Renal pelvis (tissue), 4 donors: ENCODE data around the gene INO80C. TPM values are rescaled to one million over a fixed set of nuclear protein-coding genes. Genes with fewer than 3 reads are reported as not detected.

Experiments used
- DNase-seq: peaks from one replicate; pipeline ENCODE4 v3.0.0-alpha.2; 2013
- polyA plus RNA-seq, 3 donors: library from polyadenylated mRNA; unstranded; fragments of 120-200 nt; gene quantifications; one replicate each; pipeline ENCODE4 v1.2.1, GENCODE V29; 2013; ENCODE audit not compliant: insufficient read length in 3 of 3

INO80C gene
- polyA plus RNA-seq, 3 donors, result 23.1 to 36.9 (median 28.9) TPM

GRCh38 chr18:35515460-35516130 lies 17.8 kb upstream of the INO80C start:
- DNase-seq, result no peak

- DNase-seq, result no peak
Observed at GRCh38 chr18:35514752-35515459, 17.1 kb upstream of the INO80C start.

- no peak for DNase-seq
Observed at GRCh38 chr18:35514283-35514682, 16.5 kb upstream of the INO80C start.

DNA sequence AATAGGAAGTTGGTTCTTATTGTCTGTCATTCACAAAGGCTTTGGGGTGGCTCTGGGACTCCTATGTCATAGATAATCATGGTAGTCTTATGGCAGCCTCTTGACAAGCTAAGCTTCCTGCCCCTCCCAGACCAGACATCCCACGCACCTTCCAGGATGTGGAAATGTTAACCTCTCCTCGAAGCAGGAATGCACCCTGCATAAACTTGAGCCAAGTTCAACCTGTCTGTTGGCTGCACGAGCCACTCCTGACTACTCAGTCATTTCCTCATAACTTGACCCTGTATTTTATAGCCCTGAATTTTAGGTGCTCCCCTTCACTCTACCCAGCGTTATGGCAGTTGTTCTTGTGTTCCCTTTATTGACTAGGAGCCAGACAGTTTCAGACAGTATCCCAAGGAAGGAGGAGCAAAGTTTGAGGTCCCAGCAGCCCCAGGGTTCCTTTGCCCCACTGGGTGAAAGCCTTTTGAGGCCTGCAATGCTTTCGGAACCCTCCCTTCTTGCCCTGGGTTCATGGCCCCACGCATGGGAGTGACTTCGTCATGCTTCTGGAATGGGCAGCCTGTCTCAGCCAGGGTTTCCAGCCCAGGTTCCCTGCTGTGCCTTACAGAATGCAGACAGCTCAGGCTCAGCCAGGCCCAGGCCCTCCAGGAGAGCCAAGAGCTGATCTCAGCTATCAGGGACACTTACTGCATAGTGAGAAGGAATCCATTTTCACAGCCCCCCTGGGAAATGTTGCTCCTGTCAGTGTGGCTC lies 15.6 kb upstream of the INO80C start:
- DNase-seq, result no peak

DNA sequence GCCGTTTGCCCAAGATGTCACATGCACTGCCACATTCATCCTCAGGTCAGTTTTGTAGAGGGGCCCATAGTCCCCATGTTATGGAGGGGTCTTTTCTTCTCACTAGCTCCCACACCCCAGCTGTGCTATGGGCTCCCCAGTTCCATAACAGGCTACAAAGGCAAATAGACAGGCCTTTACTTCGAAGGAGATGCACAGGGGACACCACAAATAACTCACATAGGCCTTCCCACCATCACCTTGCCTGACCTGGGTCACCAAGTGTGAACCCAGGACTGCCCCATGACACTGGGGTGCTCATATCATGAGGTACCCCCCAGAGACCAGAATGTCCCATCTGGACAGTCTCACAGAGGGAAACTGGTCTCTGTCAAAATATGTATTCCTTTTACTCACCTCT lies 15.0 kb upstream of the INO80C start:
- no peak for DNase-seq

DNA sequence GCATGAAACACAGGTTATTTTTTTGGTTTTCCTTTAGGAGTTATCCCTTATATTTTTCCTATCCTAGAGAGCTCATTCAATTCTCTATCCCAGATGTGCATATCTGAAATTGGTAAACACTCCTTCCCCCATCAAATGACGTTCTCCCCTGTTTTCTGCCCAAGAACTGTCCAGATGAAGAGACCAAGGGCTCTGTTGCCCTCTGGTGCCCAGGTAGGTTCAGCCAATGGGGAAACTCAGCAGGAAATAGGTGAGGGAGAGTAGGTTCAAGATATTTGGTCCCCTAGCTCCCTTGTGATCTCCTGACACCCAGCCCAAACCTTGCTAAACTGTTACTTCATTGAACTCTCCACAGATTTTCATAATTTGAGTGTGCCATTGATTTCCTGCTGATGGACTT lies 14.1 kb upstream of the INO80C start:
- no peak for DNase-seq

- DNase-seq, result no peak
Observed at GRCh38 chr18:35511428-35511827, 13.7 kb upstream of the INO80C start.

- DNase-seq, result peak; percentile 33
Observed at GRCh38 chr18:35510076-35510651, 12.4 kb upstream of the INO80C start.

GRCh38 chr18:35508746-35509338 lies 11.1 kb upstream of the INO80C start:
- no peak for DNase-seq

- DNase-seq, result no peak
Observed at GRCh38 chr18:35508030-35508429, 10.3 kb upstream of the INO80C start.

- DNase-seq, result no peak
Observed at GRCh38 chr18:35507623-35508022, 9.9 kb upstream of the INO80C start.

GRCh38 chr18:35507192-35507591 lies 9.4 kb upstream of the INO80C start:
- DNase-seq, result no peak

DNA sequence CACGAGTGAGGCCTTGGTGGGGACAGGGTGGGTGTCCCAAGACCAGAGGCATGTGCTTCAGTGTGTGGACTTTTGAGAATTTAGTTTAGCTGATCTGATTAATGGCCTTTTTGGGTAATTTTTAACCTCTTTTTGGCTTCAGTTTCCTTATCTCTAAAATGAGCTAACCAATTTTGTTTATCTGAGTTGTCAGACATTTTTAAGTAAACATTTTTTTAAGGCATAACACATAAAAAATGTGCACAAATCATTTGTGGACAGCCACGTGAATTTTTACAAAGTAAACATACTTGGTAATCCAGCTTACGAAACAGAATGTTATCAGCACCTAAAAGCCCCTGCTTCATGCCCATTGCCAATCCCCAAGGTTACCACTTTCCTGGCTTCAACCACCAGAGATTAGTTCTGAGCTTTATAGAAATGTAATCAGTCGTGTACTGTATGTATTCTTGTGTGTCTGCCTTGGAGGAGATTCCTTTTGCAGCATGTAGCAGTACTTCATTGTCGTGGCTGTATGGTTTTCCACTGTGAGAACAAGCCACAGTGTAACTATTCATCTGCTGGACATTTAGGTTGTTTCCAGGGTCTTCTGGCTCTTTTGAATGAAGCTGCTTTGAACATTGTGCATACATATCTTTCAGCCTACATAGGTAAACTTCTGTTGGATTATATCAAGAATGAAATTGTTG lies 8.4 kb upstream of the INO80C start:
- no peak for DNase-seq

- no peak for DNase-seq
Observed at GRCh38 chr18:35504996-35505395, 7.2 kb upstream of the INO80C start.

- DNase-seq, result no peak
Observed at GRCh38 chr18:35502052-35502451, 4.3 kb upstream of the INO80C start.

GRCh38 chr18:35501369-35501768 lies 3.6 kb upstream of the INO80C start:
- DNase-seq, result no peak

- DNase-seq, result no peak
Observed at GRCh38 chr18:35500113-35500512, 2.4 kb upstream of the INO80C start.

DNA sequence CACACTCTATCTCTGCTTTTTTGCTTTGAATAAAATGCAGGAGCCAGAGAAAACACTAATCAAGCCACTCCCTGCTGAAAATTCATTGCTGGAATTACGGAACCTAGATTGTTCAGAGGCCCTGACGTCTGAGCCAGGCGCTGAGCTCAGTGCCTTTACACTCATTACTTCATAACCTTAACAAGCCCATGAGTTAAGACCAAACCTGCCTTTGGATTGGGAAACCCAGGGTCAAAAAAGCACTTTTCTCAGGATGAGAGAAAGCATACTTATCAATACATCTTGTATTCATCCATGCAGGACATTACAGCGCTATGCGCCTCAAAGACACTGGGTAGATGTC lies 762 bp downstream of the INO80C start:
- DNase-seq, result peak; percentile 31

- no peak for DNase-seq
Observed at GRCh38 chr18:35495536-35496314, 2.0 kb downstream of the INO80C start.

DNA sequence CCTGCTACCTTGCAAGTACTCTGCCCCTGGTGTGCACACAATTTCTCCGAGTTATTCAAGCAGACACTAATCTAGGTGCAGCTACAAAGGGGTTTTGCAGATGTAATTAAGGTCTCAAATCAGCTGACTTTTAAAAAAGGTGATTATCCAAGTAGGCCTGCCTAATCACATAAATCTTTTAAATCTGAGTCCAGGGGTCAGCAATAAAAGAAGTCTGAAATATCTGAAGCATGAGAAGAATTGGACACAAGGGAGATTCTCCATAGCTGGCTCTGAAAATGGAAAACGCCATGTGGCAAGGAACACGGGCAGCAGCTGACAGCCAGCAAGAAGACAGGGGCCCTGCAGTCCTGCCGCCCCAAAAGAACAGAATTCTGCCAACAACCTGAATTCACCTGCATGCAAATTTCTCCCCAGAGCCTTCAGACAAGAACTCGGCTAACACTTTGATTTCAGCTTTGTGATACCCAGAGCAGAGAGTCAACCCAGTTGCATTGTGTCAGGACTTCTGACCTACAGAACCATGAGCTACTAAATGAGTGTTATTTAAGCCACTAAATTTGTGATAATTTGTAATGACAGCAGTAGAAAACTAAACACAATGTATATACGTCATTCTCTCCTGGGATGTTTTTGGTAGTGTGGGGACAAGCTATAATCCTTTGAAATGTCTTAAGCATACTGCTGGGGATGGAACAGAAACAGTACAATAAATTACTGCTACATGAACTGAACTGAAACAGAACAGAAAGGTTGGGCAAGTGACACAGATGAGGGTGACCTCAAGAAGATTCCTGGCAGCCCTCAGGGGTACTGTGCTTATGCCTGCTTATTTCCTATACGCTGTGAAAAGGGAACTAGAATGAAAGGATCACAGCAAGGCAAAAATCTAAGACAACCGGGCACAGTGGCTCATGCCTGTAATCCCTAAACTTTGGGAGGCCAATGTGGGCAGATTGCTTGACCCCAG lies 3.2 kb downstream of the INO80C start:
- no peak for DNase-seq
